A673 (cell line): Measurements from ENCODE around the gene PACRG. TPM values are rescaled to one million over a fixed set of nuclear protein-coding genes. Genes with fewer than 3 reads are reported as not detected.

Experiments
- BruUV-seq: library from RNA; stranded (reverse); fragments of 400-500 nt; replicated peaks from 2 replicates; lab custom pipeline; 2021; lab: Mats Ljungman, UMichigan
- CTCF ChIA-PET: fragments of 300-600 bp; sonication (Branson Sonifier 250); formaldehyde crosslinking; loops from one replicate; lab custom pipeline; 2022; ENCODE audit warnings: antibody characterized with exemption; lab: Charles Lee
- POLR2A ChIA-PET: fragments of 300-600 bp; sonication (Branson Sonifier 250); formaldehyde crosslinking; loops from one replicate; lab custom pipeline; 2022; ENCODE audit warnings: antibody characterized with exemption; ENCODE audit not compliant: low non-redundant PET; lab: Charles Lee
- DNase-seq: peaks from one replicate; pipeline ENCODE4 v3.0.0-alpha.2; 2015; ENCODE audit warnings: low spot score
- H3K27ac ChIP-seq: fragments of 200-600 bp; sonication (generic); 2 replicates; pipeline ENCODE4 v1.5.1; 2016; ENCODE audit warnings: mixed run types, low read depth, mild to moderate bottlenecking, mixed read lengths, antibody characterized with exemption, low read length; ENCODE audit not compliant: poor library complexity, severe bottlenecking
- H3K27me3 ChIP-seq: fragments of 200-600 bp; sonication (generic); replicated peaks from 2 replicates; pipeline ENCODE4 v1.6.1; 2017; ENCODE audit warnings: mixed run types, low read depth, mild to moderate bottlenecking, mixed read lengths, antibody characterized with exemption, low read length; ENCODE audit not compliant: insufficient read depth, poor library complexity
- H3K36me3 ChIP-seq: fragments of 200-600 bp; sonication (generic); 2 replicates; pipeline ENCODE4 v1.6.1; 2016; ENCODE audit warnings: mixed run types, mild to moderate bottlenecking, mixed read lengths, antibody characterized with exemption, low read length; ENCODE audit not compliant: insufficient read depth, poor library complexity, severe bottlenecking
- H3K4me1 ChIP-seq: fragments of 200-600 bp; sonication (generic); 2 replicates; pipeline ENCODE4 v1.6.1; 2017; ENCODE audit warnings: mixed run types, mild to moderate bottlenecking, mixed read lengths, antibody characterized with exemption, low read length; ENCODE audit not compliant: insufficient read depth, poor library complexity, severe bottlenecking
- H3K4me3 ChIP-seq: fragments of 200-600 bp; sonication (generic); 2 replicates; pipeline ENCODE4 v1.5.1; 2016; ENCODE audit warnings: low read depth, mixed run types, mild to moderate bottlenecking, mixed read lengths, low read length; ENCODE audit not compliant: poor library complexity, severe bottlenecking
- H3K9me3 ChIP-seq: fragments of 200-600 bp; sonication (generic); 2 replicates; pipeline ENCODE4 v1.6.1; 2016; ENCODE audit warnings: mixed run types, low read depth, mild to moderate bottlenecking, mixed read lengths, antibody characterized with exemption, low read length; ENCODE audit not compliant: poor library complexity, severe bottlenecking
- EZH2 ChIP-seq: fragments of 200-600 bp; sonication (generic); IDR thresholded peaks from 2 replicates; pipeline ENCODE4 v1.6.1; 2017; ENCODE audit warnings: borderline replicate concordance, low read depth, mild to moderate bottlenecking, mixed read lengths, antibody characterized with exemption, low read length; ENCODE audit not compliant: poor library complexity, severe bottlenecking
- intact Hi-C: fragments of 100-400 bp; cut with micrococcal nuclease; formaldehyde crosslinking; loops from one replicate; pipeline ENCODE4 v1.10.0; 2022; ENCODE audit not compliant: unreplicated experiment
- total RNA-seq: library from RNA; stranded (reverse); gene quantifications from 2 replicates; pipeline ENCODE4 v1.2.3, GENCODE V29; 2021
- TF ChIP-seq, protein P1 (sequence below): fragments of 300-800, 200-600 bp; sonication (generic); conservative IDR thresholded peaks from 2 replicates; pipeline ENCODE4 v1.5.1; 2017; ENCODE audit warnings: low read depth, mild to moderate bottlenecking, antibody characterized with exemption, low read length, moderate library complexity, mixed read lengths

PACRG gene
- total RNA-seq, 1 experiment from 2014 or later: not detected

DNA sequence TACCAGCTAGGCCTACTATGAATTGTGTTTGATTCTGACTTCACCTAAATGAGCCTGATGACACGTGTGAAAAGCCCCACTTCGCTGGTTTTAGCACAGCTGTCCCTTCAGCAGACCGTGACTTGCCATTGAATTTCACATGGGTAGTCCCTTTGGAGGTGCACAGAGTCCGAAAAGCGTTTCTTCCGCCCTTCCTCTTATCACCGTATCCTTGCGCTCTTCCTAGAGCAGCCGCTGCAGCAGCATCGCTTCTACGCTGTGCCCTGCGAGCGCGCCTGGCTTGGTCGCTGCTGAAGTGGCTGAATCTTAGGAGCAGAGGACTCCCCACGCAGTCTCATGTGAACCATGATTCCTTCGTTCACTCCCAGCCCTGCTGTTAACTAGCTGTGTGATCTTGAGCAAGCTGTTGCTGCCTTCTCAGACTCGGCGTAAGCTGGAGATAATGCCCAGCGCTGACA, 127.0 kb downstream of the PACRG start:
- Histone ChIP-seq H3K9me3 (no peaks in the 10 kb centered on the region), H3K27me3 (no peaks in the 10 kb centered on the region), H3K27ac (no peak overlapping the region), H3K4me3 (no peak overlapping the region), H3K4me1 (peaks cover 9% of the 10 kb centered on the region), H3K36me3 (no peaks in the 10 kb centered on the region)
- no peak for DNase-seq
- CTCF ChIA-PET: no interaction called here
- BruUV-seq: no TSS peak
- POLR2A ChIA-PET: no interaction called here
- no peak for TF ChIP-seq EZH2
- TF ChIP-seq, protein P1, sequence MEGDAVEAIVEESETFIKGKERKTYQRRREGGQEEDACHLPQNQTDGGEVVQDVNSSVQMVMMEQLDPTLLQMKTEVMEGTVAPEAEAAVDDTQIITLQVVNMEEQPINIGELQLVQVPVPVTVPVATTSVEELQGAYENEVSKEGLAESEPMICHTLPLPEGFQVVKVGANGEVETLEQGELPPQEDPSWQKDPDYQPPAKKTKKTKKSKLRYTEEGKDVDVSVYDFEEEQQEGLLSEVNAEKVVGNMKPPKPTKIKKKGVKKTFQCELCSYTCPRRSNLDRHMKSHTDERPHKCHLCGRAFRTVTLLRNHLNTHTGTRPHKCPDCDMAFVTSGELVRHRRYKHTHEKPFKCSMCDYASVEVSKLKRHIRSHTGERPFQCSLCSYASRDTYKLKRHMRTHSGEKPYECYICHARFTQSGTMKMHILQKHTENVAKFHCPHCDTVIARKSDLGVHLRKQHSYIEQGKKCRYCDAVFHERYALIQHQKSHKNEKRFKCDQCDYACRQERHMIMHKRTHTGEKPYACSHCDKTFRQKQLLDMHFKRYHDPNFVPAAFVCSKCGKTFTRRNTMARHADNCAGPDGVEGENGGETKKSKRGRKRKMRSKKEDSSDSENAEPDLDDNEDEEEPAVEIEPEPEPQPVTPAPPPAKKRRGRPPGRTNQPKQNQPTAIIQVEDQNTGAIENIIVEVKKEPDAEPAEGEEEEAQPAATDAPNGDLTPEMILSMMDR: no peak
- intact Hi-C loops: loop anchor here (5.0 kb wide), 2 partner anchors 1103 to 1253 kb away; no protein-coding TSS in a partner anchor

DNA sequence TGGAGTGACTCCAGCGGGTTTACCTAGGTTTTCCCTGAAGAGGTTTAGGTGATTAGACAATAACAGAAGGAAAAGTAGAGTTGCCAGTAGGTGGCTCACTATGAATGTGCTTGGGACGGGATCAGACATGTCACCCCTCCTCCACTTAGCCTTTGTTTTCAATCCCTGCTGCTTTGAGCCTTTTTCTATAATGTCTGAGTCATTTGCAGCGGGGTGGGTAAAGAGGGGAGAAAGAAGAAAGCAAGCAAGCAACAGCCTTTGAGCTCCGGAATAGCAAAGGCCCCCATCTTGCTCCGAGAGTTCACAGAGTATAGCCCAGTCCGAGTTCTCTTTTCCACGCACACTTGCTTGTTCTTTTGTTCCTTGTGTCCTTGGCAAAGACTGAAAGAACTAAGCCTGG, 129.1 kb downstream of the PACRG start:
- DNase-seq: peak; percentile 87
- no peaks in the 10 kb centered on the region for H3K36me3 ChIP-seq
- no peaks in the 10 kb centered on the region for H3K9me3 ChIP-seq
- POLR2A ChIA-PET: no interaction called here
- H3K4me3 ChIP-seq: peak overlapping the region; percentile 35
- no TSS peak for BruUV-seq
- CTCF ChIA-PET: interaction anchor here (0.6 to 0.7 kb wide), 3 partner anchors 30 to 1633 kb away, joined by 3 to 6 read pairs (median 5); no protein-coding TSS in a partner anchor
- intact Hi-C loops: loop anchor here (2.0 to 5.0 kb wide), 3 partner anchors 560 to 1250 kb away; no protein-coding TSS in a partner anchor
- TF ChIP-seq EZH2: no peak
- TF ChIP-seq, protein P1: peak; percentile 61
- no peaks in the 10 kb centered on the region for H3K27me3 ChIP-seq
- peaks cover 9% of the 10 kb centered on the region for H3K4me1 ChIP-seq
- H3K27ac ChIP-seq: peak overlapping the region; percentile 66

DNA sequence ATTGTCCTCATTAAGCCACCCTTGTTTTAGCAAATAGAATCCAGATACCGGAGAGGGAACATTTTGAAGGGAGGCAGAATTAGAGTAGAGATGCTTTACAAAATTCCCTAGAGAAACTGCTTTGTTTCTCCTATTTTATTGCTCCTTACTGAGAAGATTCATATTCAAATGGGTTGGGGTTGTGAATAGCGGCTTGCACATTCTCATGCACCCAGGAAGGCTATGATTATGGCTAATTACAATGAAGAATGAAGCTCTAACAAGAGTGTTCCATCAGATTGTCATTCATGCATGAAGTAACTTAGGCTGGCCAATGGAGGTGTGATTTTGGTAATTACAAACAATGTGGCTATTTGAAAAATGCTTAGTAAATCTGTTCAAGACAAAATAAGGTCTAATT, 129.6 kb downstream of the PACRG start:
- no TSS peak for BruUV-seq
- Histone ChIP-seq H3K27me3 (no peaks in the 10 kb centered on the region), H3K4me3 (peak overlapping the region; percentile 35), H3K4me1 (peaks cover 9% of the 10 kb centered on the region), H3K9me3 (no peaks in the 10 kb centered on the region), H3K36me3 (no peaks in the 10 kb centered on the region), H3K27ac (peak overlapping the region; percentile 66)
- TF ChIP-seq, protein P1: no peak
- no peak for TF ChIP-seq EZH2
- DNase-seq: peak; percentile 44
- ChIA-PET CTCF (interaction anchor here (0.6 to 0.7 kb wide), 3 partner anchors 30 to 1633 kb away, joined by 3 to 6 read pairs (median 5); no protein-coding TSS in a partner anchor), POLR2A (no interaction called here)
- intact Hi-C loops: loop anchor here (2.0 to 5.0 kb wide), 3 partner anchors 559 to 1250 kb away; no protein-coding TSS in a partner anchor
